OCI-LY3 (cell line): Measurements from ENCODE around the gene ANO4.

ENCODE experiments used
- CTCF ChIP-seq: fragments of 200-600, 300-600 bp; sonication (generic); IDR thresholded peaks from 2 replicates; pipeline ENCODE4 v1.5.1; 2014; ENCODE audit warnings: antibody characterized with exemption, low read length, low read depth
- EZH2phosphoT487 ChIP-seq: fragments of 200-600 bp; shearing (Covaris generic); IDR thresholded peaks from 2 replicates; pipeline ENCODE4 v1.6.1; 2018; ENCODE audit warnings: antibody characterized with exemption, mixed run types, low read depth

GRCh38 chr12:100974747-100975146 lies 180.2 kb downstream of the ANO4 start:
- TF ChIP-seq CTCF (no peak), EZH2phosphoT487 (no peak)
